ENCODE measurements around the gene MAP3K9.

The MAP3K9 gene

GRCh38 chr14:70718383-70719118 is 90.8 kb downstream of the MAP3K9 start:
- no peak for DNase-seq (ENCODE audit: low read depth)
- H3K4me3 ChIP-seq (ENCODE audit: low read depth, low read length): no peak overlapping the region
- TF ChIP-seq CTCF (conservative IDR thresholded peaks at IDR 0.05; ENCODE audit: low read depth, low read length): no peak

- no peak overlapping the region for H3K4me3 ChIP-seq (ENCODE audit: low read depth, low read length)
- DNase-seq (ENCODE audit: low read depth): no peak
- no peak for TF ChIP-seq CTCF (conservative IDR thresholded peaks at IDR 0.05; ENCODE audit: low read depth, low read length)
Observed at GRCh38 chr14:70716958-70717357, 92.4 kb downstream of the MAP3K9 start.

GRCh38 chr14:70716483-70716882 is 92.8 kb downstream of the MAP3K9 start:
- no peak for DNase-seq (ENCODE audit: low read depth)
- no peak for TF ChIP-seq CTCF (conservative IDR thresholded peaks at IDR 0.05; ENCODE audit: low read depth, low read length)
- H3K4me3 ChIP-seq (ENCODE audit: low read depth, low read length): no peak overlapping the region

GRCh38 chr14:70714055-70714550 is 95.2 kb downstream of the MAP3K9 start:
- H3K4me3 ChIP-seq (ENCODE audit: low read depth, low read length): no peak overlapping the region
- DNase-seq (ENCODE audit: low read depth): peak; percentile 74
- TF ChIP-seq CTCF (conservative IDR thresholded peaks at IDR 0.05; ENCODE audit: low read depth, low read length): peak; percentile 59

GRCh38 chr14:70713511-70713916 is 95.8 kb downstream of the MAP3K9 start:
- DNase-seq (ENCODE audit: low read depth): peak; percentile 5
- H3K4me3 ChIP-seq (ENCODE audit: low read depth, low read length): no peak overlapping the region
- TF ChIP-seq CTCF (conservative IDR thresholded peaks at IDR 0.05; ENCODE audit: low read depth, low read length): no peak

- no peak overlapping the region for H3K4me3 ChIP-seq (ENCODE audit: low read depth, low read length)
- DNase-seq (ENCODE audit: low read depth): no peak
- no peak for TF ChIP-seq CTCF (conservative IDR thresholded peaks at IDR 0.05; ENCODE audit: low read depth, low read length)
Observed at GRCh38 chr14:70713096-70713495, 96.2 kb downstream of the MAP3K9 start.

- DNase-seq (ENCODE audit: low read depth): no peak
- no peak overlapping the region for H3K4me3 ChIP-seq (ENCODE audit: low read depth, low read length)
- TF ChIP-seq CTCF (conservative IDR thresholded peaks at IDR 0.05; ENCODE audit: low read depth, low read length): no peak
Observed at GRCh38 chr14:70711451-70711850, 97.9 kb downstream of the MAP3K9 start.

All from choroid plexus epithelial cell (primary cell).